GM19023 (cell line): ENCODE measurements around the gene RPL31.
"Not testable (repeated sequence)": the region's sequence is repeated elsewhere in the genome, so short reads cannot be mapped to it uniquely, and the experiment has no call there.

Experiments used
- ATAC-seq: cut with Tn5 transposase; IDR thresholded peaks from one replicate; pipeline ENCODE4 v1.9.1; 2021; ENCODE audit warnings: mild to moderate bottlenecking, moderate library complexity; ENCODE audit not compliant: unreplicated experiment

Gene RPL31

GRCh38 chr2:101023327-101024107 lies 21.4 kb downstream of the RPL31 start:
- no peak for ATAC-seq

- no peak for ATAC-seq
Observed at GRCh38 chr2:101025561-101025960, 23.5 kb downstream of the RPL31 start.

GRCh38 chr2:101026253-101026701 lies 24.2 kb downstream of the RPL31 start:
- ATAC-seq, result no peak

GRCh38 chr2:101026923-101027469 lies 24.9 kb downstream of the RPL31 start:
- no peak for ATAC-seq

- no peak for ATAC-seq
Observed at GRCh38 chr2:101027852-101028251, 25.8 kb downstream of the RPL31 start.

GRCh38 chr2:101030866-101031554 lies 28.9 kb downstream of the RPL31 start:
- no peak for ATAC-seq

- no peak for ATAC-seq
Observed at GRCh38 chr2:101032084-101032776, 30.1 kb downstream of the RPL31 start.

GRCh38 chr2:101036562-101036961 lies 34.5 kb downstream of the RPL31 start:
- ATAC-seq, result no peak

GRCh38 chr2:101037161-101037755 lies 35.2 kb downstream of the RPL31 start:
- no peak for ATAC-seq

- no peak for ATAC-seq
Observed at GRCh38 chr2:101038455-101039255, 36.6 kb downstream of the RPL31 start.

GRCh38 chr2:101040072-101040471 lies 38.0 kb downstream of the RPL31 start:
- no peak for ATAC-seq

- ATAC-seq, result no peak
Observed at GRCh38 chr2:101040761-101041160, 38.7 kb downstream of the RPL31 start.

GRCh38 chr2:101041413-101041812 lies 39.3 kb downstream of the RPL31 start:
- no peak for ATAC-seq

GRCh38 chr2:101045330-101045729 lies 43.2 kb downstream of the RPL31 start:
- no peak for ATAC-seq

GRCh38 chr2:101047075-101047766 lies 45.1 kb downstream of the RPL31 start:
- no peak for ATAC-seq

GRCh38 chr2:101047774-101048173 lies 45.7 kb downstream of the RPL31 start:
- no peak for ATAC-seq

GRCh38 chr2:101048756-101049155 lies 46.7 kb downstream of the RPL31 start:
- no peak for ATAC-seq

- not testable (repeated sequence) for ATAC-seq
Observed at GRCh38 chr2:101050886-101051285, 48.8 kb downstream of the RPL31 start.

- ATAC-seq, result no peak
Observed at GRCh38 chr2:101052147-101052546, 50.1 kb downstream of the RPL31 start.

GRCh38 chr2:101053117-101053516 lies 51.0 kb downstream of the RPL31 start:
- ATAC-seq, result no peak
